Aorta (tissue), 5 donors: ENCODE results near the gene PDCD10. TPM values are rescaled to one million over a fixed set of nuclear protein-coding genes. Genes with fewer than 3 reads are reported as not detected.

Source experiments
- ATAC-seq: fragments of 200-7000 bp; cut with Tn5 transposase; one replicate; pipeline ENCODE4 v1.9.1; 2022; ENCODE audit warnings: moderate library complexity; ENCODE audit not compliant: low FRiP score
- DNase-seq, 2 donors: peaks; one replicate each; pipeline ENCODE4 v3.0.0-alpha.2; 2020
- H3K27ac ChIP-seq, 2 donors: one replicate each; pipeline ENCODE4 v1.5.1; 2013; ENCODE audit warnings: low read length in 2 of 2, mild to moderate bottlenecking in 2 of 2, moderate library complexity in 2 of 2, control low read depth in 1 of 2, inconsistent platforms in 1 of 2, low read depth in 1 of 2
- H3K27me3 ChIP-seq, 2 donors: one replicate each; pipeline ENCODE4 v1.6.1; 2013; ENCODE audit warnings: control low read depth in 1 of 2, low read length in 1 of 2, mild to moderate bottlenecking in 1 of 2, moderate library complexity in 1 of 2; ENCODE audit not compliant: insufficient read depth in 2 of 2, control insufficient read depth in 1 of 2
- H3K36me3 ChIP-seq, 2 donors: one replicate each; pipeline ENCODE4 v1.6.1; 2013; ENCODE audit warnings: control low read depth in 1 of 2, low read length in 1 of 2, mild to moderate bottlenecking in 1 of 2; ENCODE audit not compliant: insufficient read depth in 2 of 2, control insufficient read depth in 1 of 2
- H3K4me1 ChIP-seq, 2 donors: one replicate each; pipeline ENCODE4 v1.6.1; 2013; ENCODE audit warnings: low read length in 2 of 2, control low read depth in 1 of 2, mild to moderate bottlenecking in 1 of 2, moderate library complexity in 1 of 2; ENCODE audit not compliant: insufficient read depth in 2 of 2, control insufficient read depth in 1 of 2
- H3K4me3 ChIP-seq, 2 donors: one replicate each; pipeline ENCODE4 v1.5.1; 2013; ENCODE audit warnings: low read length in 2 of 2, control low read depth in 1 of 2, mild to moderate bottlenecking in 1 of 2
- H3K9me3 ChIP-seq: one replicate; pipeline ENCODE4 v1.6.1; 2013; ENCODE audit warnings: mild to moderate bottlenecking, low read length; ENCODE audit not compliant: control insufficient read depth
- WGBS, 2 donors: extraction: QIAGEN DNeasy Blood & Tissue Kit; methylation state at CpG; one replicate each; pipeline ENCODE4 v1.1.7; 2013; 5-methylcytosine and 5-hydroxymethylcytosine counted together
- intact Hi-C, 2 donors: fragments of 100-400 bp; cut with DNase I; formaldehyde crosslinking; loops; one replicate each; pipeline versions ENCODE4 v1.14.2 to v1.15.0; 2022
- polyA plus RNA-seq, 2 donors: library from polyadenylated mRNA; stranded (reverse); fragments of 200-250 nt; gene quantifications; one replicate each; pipeline ENCODE4 v1.2.3, GENCODE V29; 2013
- total RNA-seq, 2 donors: library from RNA; stranded (reverse); fragmentation: NEBNext Ultra II Directional; extraction: Animal tissue kit (Norgen Biotek cat#: 25700); gene quantifications; one replicate each; pipeline ENCODE4 v1.2.1, GENCODE V29; 2021
- donor health status: healthy with polysubstance abuse.
- donor health status: Bipolar disorder and iron deficiency.
- donor health status: DM: no; HTN: no; CAD: no.
- donor health status: DM: no; HTN: no; CAD: no.
- donor health status: DM: yes; HTN: yes; CAD: no.

The PDCD10 gene
- total and polyA plus RNA-seq, 4 donors, result 45.2 to 85.0 (median 49.9) TPM

GRCh38 chr3:167738037-167738436, 3.3 kb upstream of the PDCD10 start:
- intact Hi-C loops, result loop anchor here (5.0 kb wide), 2 partner anchors 74 to 144 kb away; no protein-coding TSS in a partner anchor
- DNase-seq (no peak), ATAC-seq (no peak)
- Histone ChIP-seq H3K27ac (no peak overlapping the region), H3K36me3 (no peaks in the 10 kb centered on the region), H3K4me1 (no peaks in the 10 kb centered on the region), H3K4me3 (no peak overlapping the region), H3K9me3 (no peaks in the 10 kb centered on the region), H3K27me3 (no peaks in the 10 kb centered on the region)
- WGBS, 2 donors, result 82 to 90% methylated on average over 2 of the region's 2 CpGs

- H3K27me3 ChIP-seq, result no peaks in the 10 kb centered on the region
- 89 to 93% methylated on average over 2 of the region's 2 CpGs for WGBS, 2 donors
- no peak overlapping the region for H3K4me3 ChIP-seq
- H3K27ac ChIP-seq, result no peak overlapping the region
- no peaks in the 10 kb centered on the region for H3K9me3 ChIP-seq
- no peaks in the 10 kb centered on the region for H3K36me3 ChIP-seq
- DNase-seq, result no peak
- H3K4me1 ChIP-seq, result no peaks in the 10 kb centered on the region
- ATAC-seq, result no peak
- intact Hi-C loops, result loop anchor here (5.0 kb wide), 2 partner anchors 75 to 145 kb away; no protein-coding TSS in a partner anchor
These were observed 2.3 kb upstream of the PDCD10 start for GRCh38 chr3:167736997-167737396.

- H3K27me3 ChIP-seq, result no peaks in the 10 kb centered on the region
- intact Hi-C loops, result loop anchor here (5.0 kb wide), 2 partner anchors 76 to 146 kb away; no protein-coding TSS in a partner anchor
- no peak overlapping the region for H3K27ac ChIP-seq
- no peak for ATAC-seq
- WGBS, 2 donors, result 33 to 34% methylated on average over 7 of the region's 7 CpGs
- no peaks in the 10 kb centered on the region for H3K36me3 ChIP-seq
- H3K9me3 ChIP-seq, result no peaks in the 10 kb centered on the region
- no peak for DNase-seq
- H3K4me1 ChIP-seq, result no peaks in the 10 kb centered on the region
- H3K4me3 ChIP-seq, result peak overlapping the region in 1 of 2 donors; percentile 5
These were observed 1.6 kb upstream of the PDCD10 start for GRCh38 chr3:167736264-167736787.

- peak within 1 kb of the TSS; percentile 29 to 91 for H3K27ac ChIP-seq
- H3K9me3 ChIP-seq, result no peaks in the 10 kb centered on the region
- ATAC-seq, result peak; percentile 93
- peak; percentile 92 to 93 for DNase-seq
- no peaks in the 10 kb centered on the region for H3K36me3 ChIP-seq
- 1% methylated on average over 37 of the region's 37 CpGs for WGBS, 2 donors
- no peaks in the 10 kb centered on the region for H3K27me3 ChIP-seq
- intact Hi-C loops, result loop anchor here (1.0 to 5.0 kb wide), 3 partner anchors 77 to 147 kb away; no protein-coding TSS in a partner anchor
- peak within 1 kb of the TSS; percentile 81 for H3K4me3 ChIP-seq
- no peaks in the 10 kb centered on the region for H3K4me1 ChIP-seq
These were observed 794 bp upstream of the PDCD10 start, which contains the start of gene SERPINI1 for GRCh38 chr3:167735233-167736138. SERPINI1 (plus strand) TSS chr3:167735721; CDS start chr3:167789129, 53,408 bp downstream.

- Histone ChIP-seq H3K4me1 (no peaks in the 10 kb centered on the region), H3K9me3 (no peaks in the 10 kb centered on the region), H3K36me3 (no peaks in the 10 kb centered on the region), H3K27ac (peak overlapping the region; percentile 29 to 76), H3K27me3 (no peaks in the 10 kb centered on the region), H3K4me3 (peak overlapping the region; percentile 52 to 81)
- intact Hi-C loops, result no loop called here
- DNase-seq (no peak), ATAC-seq (no peak)
- 1% methylated on average over 12 of the region's 12 CpGs for WGBS, 2 donors
These were observed 663 bp downstream of the PDCD10 start for GRCh38 chr3:167733961-167734497.

- Histone ChIP-seq H3K36me3 (no peaks in the 10 kb centered on the region), H3K27ac (no peak overlapping the region), H3K27me3 (no peaks in the 10 kb centered on the region), H3K9me3 (no peaks in the 10 kb centered on the region), H3K4me1 (no peaks in the 10 kb centered on the region), H3K4me3 (no peak overlapping the region)
- 55 to 73% methylated on average over 7 of the region's 7 CpGs for WGBS, 2 donors
- no peak for ATAC-seq
- intact Hi-C loops, result no loop called here
- no peak for DNase-seq
These were observed 2.2 kb downstream of the PDCD10 start for GRCh38 chr3:167732313-167733065.

GRCh38 chr3:167731393-167731792, 3.3 kb downstream of the PDCD10 start:
- ATAC-seq (no peak), DNase-seq (no peak)
- Histone ChIP-seq H3K4me1 (no peaks in the 10 kb centered on the region), H3K9me3 (no peaks in the 10 kb centered on the region), H3K4me3 (no peak overlapping the region), H3K27ac (no peak overlapping the region), H3K27me3 (no peaks in the 10 kb centered on the region), H3K36me3 (no peaks in the 10 kb centered on the region)
- intact Hi-C loops, result no loop called here
- 93 to 95% methylated on average over 2 of the region's 2 CpGs for WGBS, 2 donors

- 91 to 92% methylated on average over 2 of the region's 2 CpGs for WGBS, 2 donors
- Histone ChIP-seq H3K27ac (no peak overlapping the region), H3K9me3 (no peaks in the 10 kb centered on the region), H3K27me3 (no peaks in the 10 kb centered on the region), H3K4me1 (no peaks in the 10 kb centered on the region), H3K4me3 (no peak overlapping the region), H3K36me3 (no peaks in the 10 kb centered on the region)
- ATAC-seq (no peak), DNase-seq (no peak)
- intact Hi-C loops, result no loop called here
These were observed 5.1 kb downstream of the PDCD10 start for GRCh38 chr3:167729591-167729990.
